HG02642 (cell line): ENCODE results near the gene ADAM15.

Experiments used
- ATAC-seq: cut with Tn5 transposase; IDR thresholded peaks from one replicate; pipeline ENCODE4 v1.9.1; 2021; ENCODE audit warnings: mild to moderate bottlenecking; ENCODE audit not compliant: unreplicated experiment, poor library complexity

ADAM15 gene

DNA sequence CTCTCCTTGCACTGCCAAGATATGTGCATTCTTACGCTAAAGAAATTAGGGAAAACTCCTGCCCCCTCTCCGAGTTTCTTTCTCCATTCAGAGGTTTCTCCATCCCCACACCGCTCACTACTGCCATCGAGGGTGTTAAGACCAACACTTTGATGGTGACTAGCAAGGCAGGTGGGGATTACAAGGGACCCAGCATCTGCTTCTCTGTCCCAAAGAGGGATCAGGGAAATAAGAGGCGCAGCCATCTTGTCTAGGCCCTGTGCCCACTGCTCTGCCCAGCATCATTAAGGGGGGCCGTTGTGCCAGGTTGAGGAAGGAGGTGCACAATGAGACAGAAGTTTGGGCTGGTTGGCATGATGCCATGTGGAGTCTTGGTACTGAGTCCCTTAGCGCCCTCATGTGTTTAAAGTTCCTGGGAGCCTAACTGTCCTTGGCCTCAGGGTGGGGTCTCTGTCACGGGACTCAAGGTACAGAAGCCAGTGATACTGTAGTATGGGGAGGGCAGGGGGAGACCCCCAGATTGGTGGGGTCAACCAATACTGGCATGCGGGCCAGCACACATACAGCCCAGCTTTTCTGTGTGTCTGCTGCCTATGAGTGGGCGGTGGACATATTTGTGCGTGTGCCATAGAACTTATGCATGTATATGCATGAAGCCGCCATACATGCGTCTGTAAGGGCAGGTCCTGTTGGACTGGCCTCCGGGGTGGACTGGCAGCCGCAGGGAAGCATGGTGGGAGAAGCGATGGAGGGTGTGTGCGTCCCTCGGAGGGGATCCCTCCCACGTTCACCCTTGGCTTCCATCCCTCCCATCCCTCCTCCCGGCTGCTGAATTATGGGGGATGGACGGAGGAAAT is 33.0 kb downstream of the ADAM15 start:
- no peak for ATAC-seq

DNA sequence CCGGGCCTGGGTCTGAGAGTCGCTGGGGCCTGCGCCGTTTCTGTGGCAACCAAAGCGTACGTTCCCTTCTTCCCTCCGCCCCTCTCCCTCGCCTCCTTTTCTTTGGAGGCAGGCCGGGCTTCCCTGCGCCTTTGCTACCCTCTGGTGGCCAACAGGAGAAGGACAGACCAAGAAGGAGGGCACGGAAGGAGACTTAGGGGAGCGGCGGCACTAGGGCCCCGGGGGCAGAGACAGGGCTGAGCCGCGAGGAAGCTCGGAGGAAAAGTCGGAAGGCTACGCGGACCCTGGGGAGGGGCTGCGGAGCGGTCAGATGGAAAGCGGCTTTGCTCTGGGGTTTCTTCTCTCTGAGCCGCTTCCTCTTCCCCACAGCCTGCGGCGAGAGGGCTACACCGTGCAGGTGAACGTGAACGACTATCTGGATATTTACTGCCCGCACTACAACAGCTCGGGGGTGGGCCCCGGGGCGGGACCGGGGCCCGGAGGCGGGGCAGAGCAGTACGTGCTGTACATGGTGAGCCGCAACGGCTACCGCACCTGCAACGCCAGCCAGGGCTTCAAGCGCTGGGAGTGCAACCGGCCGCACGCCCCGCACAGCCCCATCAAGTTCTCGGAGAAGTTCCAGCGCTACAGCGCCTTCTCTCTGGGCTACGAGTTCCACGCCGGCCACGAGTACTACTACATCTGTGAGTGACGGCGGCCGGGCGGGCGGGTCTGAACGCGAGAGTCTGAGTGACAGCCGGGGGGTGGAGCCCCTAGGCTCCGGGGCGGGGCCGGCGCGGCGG is 33.8 kb downstream of the ADAM15 start:
- peak; percentile 77 for ATAC-seq

DNA sequence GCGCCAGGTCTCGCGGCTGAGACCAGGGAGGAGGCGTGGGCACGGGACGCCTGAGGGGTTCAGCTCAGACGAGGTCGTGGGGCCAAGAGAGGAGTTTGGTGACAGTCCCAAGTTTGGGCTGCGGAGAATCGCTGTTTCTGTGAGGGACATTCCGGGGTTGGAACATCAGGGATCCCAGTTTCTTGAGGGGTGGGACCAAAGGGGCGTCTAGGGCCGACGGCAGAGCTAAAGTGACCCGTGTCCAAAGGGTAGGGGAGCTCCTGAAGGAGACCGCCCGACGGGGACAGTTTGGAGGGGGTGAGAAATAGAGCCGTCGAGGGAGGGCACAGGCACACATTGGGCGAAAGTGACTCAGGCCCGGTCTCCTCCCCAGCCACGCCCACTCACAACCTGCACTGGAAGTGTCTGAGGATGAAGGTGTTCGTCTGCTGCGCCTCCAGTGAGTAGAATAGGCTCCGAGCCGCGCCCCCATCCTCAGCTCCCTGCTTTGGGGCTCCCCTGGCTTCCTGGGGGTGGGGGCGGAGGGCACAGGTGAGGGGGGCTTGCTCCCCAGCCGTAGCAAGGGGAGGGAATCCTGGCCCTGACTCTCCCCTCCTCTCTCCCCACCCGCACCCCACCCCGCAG is 34.5 kb downstream of the ADAM15 start:
- no peak for ATAC-seq

DNA sequence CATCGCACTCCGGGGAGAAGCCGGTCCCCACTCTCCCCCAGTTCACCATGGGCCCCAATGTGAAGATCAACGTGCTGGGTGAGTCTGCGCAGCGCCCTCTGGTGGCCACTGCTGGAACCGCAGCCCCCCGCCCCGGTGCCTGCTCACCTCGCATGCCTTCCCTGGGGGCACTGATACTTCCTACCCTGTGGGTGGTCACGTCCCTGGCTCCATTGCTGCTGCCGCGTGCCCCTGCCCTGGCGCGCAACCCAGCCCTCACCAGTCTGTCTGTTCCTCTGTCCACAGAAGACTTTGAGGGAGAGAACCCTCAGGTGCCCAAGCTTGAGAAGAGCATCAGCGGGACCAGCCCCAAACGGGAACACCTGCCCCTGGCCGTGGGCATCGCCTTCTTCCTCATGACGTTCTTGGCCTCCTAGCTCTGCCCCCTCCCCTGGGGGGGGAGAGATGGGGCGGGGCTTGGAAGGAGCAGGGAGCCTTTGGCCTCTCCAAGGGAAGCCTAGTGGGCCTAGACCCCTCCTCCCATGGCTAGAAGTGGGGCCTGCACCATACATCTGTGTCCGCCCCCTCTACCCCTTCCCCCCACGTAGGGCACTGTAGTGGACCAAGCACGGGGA is 35.1 kb downstream of the ADAM15 start:
- ATAC-seq: no peak

DNA sequence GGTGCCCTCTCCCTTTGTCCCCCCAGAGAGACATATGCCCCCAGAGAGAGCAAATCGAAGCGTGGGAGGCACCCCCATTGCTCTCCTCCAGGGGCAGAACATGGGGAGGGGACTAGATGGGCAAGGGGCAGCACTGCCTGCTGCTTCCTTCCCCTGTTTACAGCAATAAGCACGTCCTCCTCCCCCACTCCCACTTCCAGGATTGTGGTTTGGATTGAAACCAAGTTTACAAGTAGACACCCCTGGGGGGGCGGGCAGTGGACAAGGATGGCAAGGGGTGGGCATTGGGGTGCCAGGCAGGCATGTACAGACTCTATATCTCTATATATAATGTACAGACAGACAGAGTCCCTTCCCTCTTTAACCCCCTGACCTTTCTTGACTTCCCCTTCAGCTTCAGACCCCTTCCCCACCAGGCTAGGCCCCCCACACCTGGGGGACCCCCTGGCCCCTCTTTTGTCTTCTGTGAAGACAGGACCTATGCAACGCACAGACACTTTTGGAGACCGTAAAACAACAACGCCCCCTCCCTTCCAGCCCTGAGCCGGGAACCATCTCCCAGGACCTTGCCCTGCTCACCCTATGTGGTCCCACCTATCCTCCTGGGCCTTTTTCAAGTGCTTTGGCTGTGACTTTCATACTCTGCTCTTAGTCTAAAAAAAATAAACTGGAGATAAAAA is 35.9 kb downstream of the ADAM15 start:
- no peak for ATAC-seq

DNA sequence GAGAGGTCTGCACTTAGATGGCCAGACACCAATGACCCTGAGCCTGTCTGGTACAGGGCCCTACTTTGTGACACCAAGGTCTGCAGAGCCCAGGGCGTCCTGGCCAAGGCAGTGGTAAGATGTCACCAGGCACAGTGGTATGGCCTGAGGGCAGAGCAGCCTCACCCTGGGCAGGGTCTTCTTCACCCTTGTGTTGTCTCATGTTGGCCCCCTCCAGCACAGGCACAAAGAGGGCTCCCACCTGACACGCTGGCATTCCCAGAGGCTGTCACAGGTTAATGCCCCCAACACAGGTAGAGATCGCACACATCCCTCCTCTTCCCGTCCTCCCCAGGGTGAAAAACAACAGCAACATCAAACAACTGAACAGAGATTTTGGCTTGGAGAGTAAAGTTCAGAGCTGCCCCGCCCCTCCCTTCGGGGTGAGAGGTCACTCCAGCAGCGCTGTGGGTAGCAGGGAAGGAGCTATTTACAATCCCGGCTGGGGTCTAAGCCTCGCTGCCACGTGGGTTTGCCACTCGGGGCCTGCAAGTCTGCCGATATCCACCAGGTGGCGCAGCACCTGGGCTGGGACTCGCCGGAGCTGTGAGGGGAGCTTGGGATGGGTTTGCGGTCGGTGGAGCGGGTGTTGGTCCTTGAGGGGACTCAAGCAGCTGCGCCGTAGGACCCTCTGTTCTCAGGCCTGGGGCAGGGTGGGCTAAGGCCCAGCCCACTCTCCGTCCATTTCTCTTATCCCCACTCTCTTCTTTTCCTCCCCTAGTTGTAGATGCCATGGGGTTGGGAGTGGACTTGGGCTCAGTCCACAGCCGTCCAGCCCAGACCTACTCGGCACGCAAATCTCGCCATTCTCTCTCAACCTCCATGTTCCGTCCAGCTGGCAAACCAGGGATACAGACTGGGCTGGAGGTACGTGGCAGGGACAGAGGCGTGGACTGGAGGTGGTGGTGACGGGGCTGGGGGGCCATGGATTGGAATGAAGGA is 40.2 kb downstream of the ADAM15 start:
- ATAC-seq: no peak

DNA sequence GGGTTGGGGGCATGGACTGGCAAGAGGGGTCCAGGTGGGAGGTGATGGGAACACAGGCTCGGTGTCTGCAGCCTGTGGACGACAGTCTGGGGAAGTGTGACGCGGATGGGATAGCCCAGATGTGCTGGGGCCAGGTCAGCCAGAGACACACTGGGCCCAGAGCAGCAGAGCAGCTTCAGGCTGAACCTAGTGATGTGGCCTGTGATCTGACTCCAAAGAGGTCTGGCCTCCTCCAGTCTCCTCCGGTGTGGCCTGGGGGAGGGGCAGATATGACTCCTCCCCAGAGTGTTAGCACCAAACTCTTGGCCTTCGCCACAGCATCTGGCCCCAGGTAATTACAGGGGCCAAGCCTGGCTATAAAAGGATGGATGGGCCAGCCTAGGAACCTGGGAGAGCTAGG is 41.0 kb downstream of the ADAM15 start:
- no peak for ATAC-seq

DNA sequence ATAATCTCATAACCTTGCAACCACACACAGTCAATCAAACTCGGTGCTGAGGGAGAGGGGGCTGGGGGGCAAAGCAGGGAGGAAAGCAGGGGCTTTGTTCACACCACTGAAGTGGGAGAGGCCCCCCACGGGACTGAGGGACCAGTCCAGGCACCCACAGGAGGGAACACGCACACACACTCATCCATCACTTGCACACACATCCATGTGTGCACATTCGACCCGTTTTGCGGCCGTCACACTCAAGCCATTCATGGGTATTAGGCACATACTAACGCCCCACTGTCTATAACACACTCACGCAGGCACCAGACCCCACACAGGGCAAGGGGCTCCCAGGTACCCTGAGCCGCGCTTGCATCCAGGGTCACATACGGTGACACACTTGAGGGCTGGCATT is 41.5 kb downstream of the ADAM15 start:
- ATAC-seq: no peak

DNA sequence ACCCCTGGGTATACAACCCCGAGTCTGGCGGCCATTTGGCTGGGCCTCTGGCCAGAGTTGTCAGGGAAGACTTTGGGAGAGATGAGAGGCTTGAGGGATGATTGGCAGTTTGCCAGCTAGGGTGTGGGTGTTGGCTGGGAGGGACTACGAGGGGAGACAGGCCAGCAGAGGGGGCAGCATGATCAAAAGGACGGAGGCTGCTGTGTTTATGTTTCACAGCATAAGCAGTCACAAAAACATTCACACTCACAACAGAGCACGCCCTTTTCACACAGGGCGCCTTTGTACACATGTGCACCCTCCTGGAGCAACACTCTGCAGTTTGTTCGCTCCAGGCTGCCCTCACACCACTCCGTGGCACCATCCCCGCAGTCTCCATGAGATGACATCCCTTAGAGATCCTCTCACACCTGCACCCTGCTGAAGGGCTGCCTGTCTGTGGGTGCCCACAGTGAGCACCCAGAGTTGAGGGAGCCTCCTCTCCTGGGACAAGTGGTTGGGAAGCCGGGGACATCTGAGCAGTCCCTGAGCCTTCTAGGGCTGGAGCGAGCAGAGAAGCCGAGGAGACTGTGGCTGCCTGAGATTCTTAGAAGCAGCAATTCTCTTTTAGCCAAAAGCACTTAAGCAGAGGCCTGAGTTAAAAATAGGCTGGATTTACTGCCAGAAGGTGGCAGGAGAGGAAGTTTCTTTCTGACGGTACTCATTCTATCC is 43.0 kb downstream of the ADAM15 start:
- ATAC-seq: no peak

DNA sequence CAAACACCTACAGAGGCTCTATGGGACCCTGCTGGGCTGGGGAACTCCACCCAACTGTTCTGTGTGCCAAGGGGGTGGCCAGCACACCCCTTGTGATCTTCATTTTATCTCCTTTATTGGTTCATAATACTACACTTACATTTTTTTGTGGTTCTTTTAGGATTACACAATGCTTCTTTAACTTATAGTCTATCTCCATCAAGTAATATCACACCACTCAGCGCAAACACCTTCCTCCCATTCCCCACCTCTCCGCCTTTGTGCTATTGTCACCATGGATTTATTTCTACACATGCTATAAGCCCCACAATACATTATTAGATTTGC is 43.5 kb downstream of the ADAM15 start:
- ATAC-seq: no peak

DNA sequence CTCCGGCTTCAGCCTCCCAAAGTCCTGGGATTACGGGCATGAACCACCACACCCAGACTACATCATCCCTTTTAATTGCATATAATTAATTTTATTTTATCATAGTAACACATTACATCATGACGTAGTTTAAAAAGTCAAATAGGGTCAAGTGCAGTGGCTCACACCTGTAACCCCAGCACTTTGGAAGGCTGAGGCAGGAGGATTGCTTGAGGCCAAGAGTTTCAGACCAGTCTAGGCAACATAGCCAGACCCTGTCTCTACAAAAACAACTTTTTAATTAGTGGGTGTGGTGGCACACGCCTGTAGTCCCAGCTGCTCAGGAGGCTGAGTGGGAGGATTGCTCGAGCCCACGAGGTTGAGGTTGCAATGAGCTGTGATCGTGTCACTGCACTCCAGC is 48.2 kb downstream of the ADAM15 start:
- no peak for ATAC-seq

DNA sequence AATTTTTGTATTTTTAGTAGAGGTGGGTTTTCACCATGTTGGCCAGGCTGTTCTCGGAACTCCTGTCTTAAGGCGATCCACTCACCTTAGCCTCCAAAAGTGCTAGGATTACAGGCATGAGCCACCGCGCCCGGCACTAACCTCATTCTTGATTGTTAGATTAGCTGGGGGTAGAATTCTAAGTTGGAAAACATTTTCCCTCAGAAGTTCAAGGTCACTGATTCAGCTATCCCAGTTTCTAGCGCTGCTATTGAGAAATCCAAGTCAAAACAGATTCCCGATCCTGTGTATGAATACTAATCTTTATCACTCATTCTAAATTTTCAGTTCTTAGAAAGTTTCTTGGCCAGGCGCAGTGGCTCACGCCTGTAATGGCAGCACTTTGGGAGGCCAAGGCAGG is 52.2 kb downstream of the ADAM15 start:
- ATAC-seq: no peak

DNA sequence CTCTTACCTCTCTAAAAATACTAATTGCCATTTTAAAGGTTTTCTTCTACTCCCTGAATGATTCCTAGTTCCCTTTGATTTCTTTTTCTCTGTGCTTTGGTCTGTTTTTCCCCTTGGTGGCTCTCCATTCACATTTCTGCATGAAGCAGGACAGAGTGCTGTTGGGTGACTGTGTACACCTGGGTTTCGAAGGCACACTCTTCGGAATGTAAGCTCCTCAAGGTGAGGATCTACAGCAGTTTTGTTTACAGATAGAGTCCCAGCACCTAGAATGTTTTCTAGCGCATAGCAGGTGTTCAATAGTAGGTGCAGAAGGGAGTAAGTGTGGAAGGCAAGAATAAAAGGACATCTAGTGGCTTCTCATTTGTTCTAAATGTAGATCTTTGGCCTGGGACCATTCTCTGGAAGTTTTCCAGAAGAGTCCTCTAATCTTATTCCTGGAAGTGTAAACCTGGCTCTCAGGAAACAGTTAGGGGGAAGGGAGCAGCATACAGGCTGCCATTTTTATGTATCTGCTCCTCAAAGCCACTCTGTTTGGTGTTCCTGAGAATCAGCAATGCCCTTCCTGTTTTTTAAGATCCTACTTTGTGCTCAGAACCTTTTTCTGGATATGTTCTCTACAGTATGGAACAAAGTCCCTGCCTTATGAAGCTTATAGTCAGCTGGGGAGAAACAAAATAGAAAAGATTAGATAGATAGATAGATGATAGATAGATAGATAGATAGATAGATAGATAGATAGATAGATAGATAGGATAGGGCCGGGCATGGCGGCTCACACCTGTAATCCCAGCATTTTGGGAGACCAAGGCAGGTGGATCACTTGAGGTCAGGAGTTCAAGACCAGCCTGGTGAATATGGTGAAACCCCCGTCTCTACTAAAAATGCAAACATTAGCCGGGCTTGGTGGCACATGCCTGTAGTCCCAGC is 53.8 kb downstream of the ADAM15 start:
- no peak for ATAC-seq

DNA sequence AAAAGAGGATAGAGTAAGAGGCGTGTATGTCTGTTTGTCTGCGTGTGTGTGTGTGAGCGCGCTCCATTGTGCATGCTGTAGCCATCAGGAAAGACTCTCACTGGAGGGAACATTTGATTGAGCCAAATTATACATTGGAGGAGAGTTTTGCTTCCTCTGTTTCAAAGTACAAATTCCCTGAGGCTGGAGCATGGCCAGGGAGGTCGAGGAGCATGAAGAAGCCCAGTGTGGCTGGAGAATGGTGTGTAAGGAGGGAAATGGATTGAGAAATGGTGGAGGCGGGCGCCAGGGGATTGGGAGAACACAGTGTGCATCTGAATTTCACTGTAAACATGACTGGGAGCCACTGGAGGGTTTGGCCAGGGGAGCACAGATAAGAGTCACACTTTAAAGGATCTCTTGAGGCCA is 54.5 kb downstream of the ADAM15 start:
- no peak for ATAC-seq

DNA sequence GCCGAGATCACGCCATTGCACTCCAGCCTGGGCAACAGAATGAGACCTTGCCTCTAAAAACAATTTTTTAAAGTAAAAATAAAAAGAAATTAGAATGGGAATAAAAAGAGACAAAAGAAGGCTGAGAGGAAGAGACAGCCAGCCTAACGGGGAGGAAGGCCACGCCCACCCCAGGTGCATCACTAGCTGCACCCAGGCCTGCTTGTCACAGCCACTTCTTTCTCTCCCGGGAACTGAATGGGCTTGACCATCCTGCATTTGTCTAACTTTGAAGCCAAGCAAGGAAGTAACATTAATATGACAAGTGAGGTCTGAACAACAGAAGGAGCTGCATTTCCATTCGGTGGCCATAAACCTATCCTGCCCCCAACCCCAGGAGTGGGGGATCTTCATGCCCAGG is 55.7 kb downstream of the ADAM15 start:
- no peak for ATAC-seq

DNA sequence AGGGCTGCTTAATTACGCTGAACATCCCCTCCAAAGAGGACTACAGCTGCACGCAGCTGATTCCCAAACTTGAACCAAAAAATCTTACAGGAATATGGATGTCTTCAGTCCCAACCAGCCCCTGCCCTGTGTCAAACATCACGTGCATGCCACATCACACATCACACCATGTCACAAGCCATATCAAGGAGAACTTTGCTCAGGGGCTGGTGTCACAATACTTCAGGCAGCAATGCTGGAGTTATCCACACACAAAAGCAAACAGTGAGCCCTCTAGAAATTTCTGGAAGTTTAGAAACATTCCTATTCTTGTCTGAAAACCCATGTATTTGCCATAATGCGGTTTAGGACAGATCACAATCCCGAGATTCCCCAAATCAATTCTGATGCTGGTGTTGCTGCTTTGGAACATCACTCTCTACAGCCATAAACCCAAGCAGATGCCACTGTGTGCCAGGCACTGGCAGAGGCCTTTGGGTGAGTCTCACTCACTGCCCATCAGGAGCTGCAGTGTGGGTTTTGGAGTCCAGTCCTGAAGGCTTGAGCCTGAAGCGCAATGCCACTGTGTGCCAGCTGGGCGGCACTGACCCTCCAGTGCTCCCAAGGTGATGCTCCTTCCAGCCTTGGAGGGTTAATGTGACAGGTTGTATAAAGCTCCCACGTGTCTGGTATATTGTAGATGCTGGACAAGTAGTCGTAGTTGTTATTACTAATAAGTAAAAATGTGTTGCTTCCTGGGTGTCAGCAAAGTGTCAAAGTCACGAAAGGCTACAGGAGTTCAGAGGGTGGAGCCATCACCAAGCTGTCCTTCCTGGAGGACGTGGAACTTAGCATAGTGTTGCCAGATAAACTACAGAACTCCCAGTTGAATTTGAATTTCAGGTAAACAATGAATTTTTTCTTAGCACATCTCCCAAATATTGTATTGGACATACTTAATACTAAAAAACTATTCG is 56.5 kb downstream of the ADAM15 start:
- no peak for ATAC-seq

DNA sequence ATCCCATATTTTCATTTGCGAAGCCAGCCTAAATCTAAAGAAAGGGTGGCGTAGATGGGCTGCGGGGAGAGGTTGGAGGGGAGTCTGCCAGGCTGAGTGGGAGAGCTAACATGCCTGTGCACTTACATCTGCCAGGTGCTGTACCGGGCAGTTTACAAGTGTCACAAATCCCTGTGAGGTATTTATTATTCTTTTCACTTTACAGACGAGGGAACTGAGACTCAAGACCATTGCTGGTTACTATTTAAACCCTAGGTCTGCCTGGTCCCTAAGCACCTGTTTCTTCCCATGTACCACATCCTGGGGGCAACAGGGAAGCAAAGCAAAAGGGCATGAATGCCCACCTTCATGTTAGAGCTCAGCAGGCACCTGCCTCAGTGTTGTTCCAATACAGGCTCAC is 57.2 kb downstream of the ADAM15 start:
- no peak for ATAC-seq
